K562 (cell line): ENCODE measurements around the gene ENDOG. TPM values are rescaled to one million over a fixed set of nuclear protein-coding genes. Genes with fewer than 3 reads are reported as not detected.

ENCODE experiments used
- C11orf30 ChIP-seq: fragments of 450-650 bp; IDR thresholded peaks from 2 replicates; pipeline ENCODE4 v1.6.1; 2016; ENCODE audit warnings: low read depth, mild to moderate bottlenecking
- COPS2 ChIP-seq: fragments of 450-650 bp; conservative IDR thresholded peaks from 2 replicates; pipeline ENCODE4 v1.6.1; 2016; ENCODE audit warnings: mild to moderate bottlenecking, moderate library complexity
- E2F3 ChIP-seq: fragments of 250-450 bp; sonication (Bioruptor Pico); IDR thresholded peaks from 2 replicates; pipeline ENCODE4 v1.4.0; 2020; ENCODE audit warnings: mild to moderate bottlenecking
- FOXM1 ChIP-seq, 2 experiments: fragments of 450-650 bp in 1 of 2; sonication (generic) in 1 of 2; formaldehyde crosslinking in 1 of 2; IDR thresholded peaks; 2 replicates each; pipeline versions ENCODE4 v1.6.1 to v1.9.0; 2017 to 2022; ENCODE audit warnings: low read depth in 2 of 2, mild to moderate bottlenecking in 2 of 2, missing genetic modification reagents in 1 of 2, moderate library complexity in 1 of 2
- HNRNPL ChIP-seq: fragments of 200-400 bp; formaldehyde crosslinking; IDR thresholded peaks from 2 replicates; pipeline ENCODE4 v1.6.1; 2017; ENCODE audit warnings: low read depth, mild to moderate bottlenecking, low read length
- HNRNPLL ChIP-seq: fragments of 200-400 bp; formaldehyde crosslinking; IDR thresholded peaks from 2 replicates; pipeline ENCODE4 v1.6.1; 2017; ENCODE audit warnings: low read length, low read depth, mild to moderate bottlenecking; ENCODE audit not compliant: poor library complexity, severe bottlenecking
- NCOA2 ChIP-seq, 2 experiments: fragments of 450-650 bp; IDR thresholded peaks; 2 replicates each; pipeline ENCODE4 v1.6.1; 2018; ENCODE audit warnings: mild to moderate bottlenecking in 2 of 2, moderate library complexity in 1 of 2; ENCODE audit not compliant: partially characterized antibody in 2 of 2
- POLR2G ChIP-seq: fragments of 200-400 bp; formaldehyde crosslinking; IDR thresholded peaks from 2 replicates; pipeline ENCODE4 v1.6.1; 2017; ENCODE audit warnings: low read depth, mild to moderate bottlenecking, antibody characterized with exemption, low read length, moderate library complexity
- PTTG1 ChIP-seq: fragments of 450-650 bp; IDR thresholded peaks from 2 replicates; pipeline ENCODE4 v1.6.1; 2016; ENCODE audit warnings: low read depth, mild to moderate bottlenecking, missing genetic modification characterization, missing compliant biosample characterization
- RFX1 ChIP-seq: fragments of 450-650 bp; IDR thresholded peaks from 2 replicates; pipeline ENCODE4 v1.6.1; 2016; ENCODE audit warnings: mild to moderate bottlenecking, moderate library complexity
- SAP30 ChIP-seq: fragments of 200-600 bp; sonication (generic); IDR thresholded peaks from 2 replicates; pipeline ENCODE4 v1.6.1; 2012; ENCODE audit warnings: borderline replicate concordance, low read depth, mild to moderate bottlenecking, moderate library complexity, low read length, control low read depth, inconsistent platforms; ENCODE audit not compliant: insufficient read depth, poor library complexity, severe bottlenecking
- ZNF263 ChIP-seq: sonication (generic); formaldehyde crosslinking; IDR thresholded peaks from 2 replicates; pipeline ENCODE4 v1.8.0; 2022; ENCODE audit warnings: mild to moderate bottlenecking, missing genetic modification reagents, borderline replicate concordance
- ZNF586 ChIP-seq: fragments of 450-650 bp; formaldehyde crosslinking; conservative IDR thresholded peaks from 2 replicates; pipeline ENCODE4 v1.4.0; 2020; ENCODE audit warnings: mild to moderate bottlenecking, moderate library complexity
- polyA plus RNA-seq, 8 experiments: library from polyadenylated mRNA; depleted of rRNA in 4 of 8; stranded (reverse) in 5 of 8; unstranded in 3 of 8; fragments of >200 nt; fragmentation: Nextera tagmentation in 2 of 8; fragmentation: Illumina TruSeq in 1 of 8; extraction: Ambion mirVana in 2 of 8; extraction: Trizol in 1 of 8; gene quantifications; 2 replicates each; pipeline versions ENCODE4 v1.2.1 to v1.2.3, GENCODE V29; 2011 to 2014; ENCODE audit warnings: inconsistent platforms in 1 of 8, missing spikeins in 1 of 8
- total RNA-seq, 7 experiments: library from RNA; depleted of rRNA in 6 of 7; stranded (reverse); fragments of >200 nt in 6 of 7; fragmentation: Illumina TruSeq in 2 of 7; extraction: Trizol in 2 of 7; gene quantifications; 2 replicates each; pipeline versions ENCODE4 v1.2.1 to v1.2.3, GENCODE V29; 2011 to 2021; ENCODE audit warnings: low replicate concordance in 1 of 7
- TF ChIP-seq, protein P1 (sequence below): fragments of 450-650 bp; IDR thresholded peaks from 2 replicates; pipeline ENCODE4 v1.6.1; 2016; ENCODE audit warnings: low read depth
- TF ChIP-seq, protein P2 (sequence below): sonication (generic); formaldehyde crosslinking; IDR thresholded peaks from 2 replicates; pipeline ENCODE4 v1.9.0; 2022; ENCODE audit warnings: mild to moderate bottlenecking, missing genetic modification reagents
- TF ChIP-seq, protein P3 (sequence below): fragments of 250-450 bp; sonication (Bioruptor Pico); IDR thresholded peaks from 2 replicates; pipeline ENCODE4 v1.5.0; 2021

ENDOG gene
- total and polyA plus RNA-seq, 9 of the 15 experiments (the other 6 are each of a cell fraction or from before 2014, with no cell fraction given): 1.2 to 91.0 (median 25.5) TPM

DNA sequence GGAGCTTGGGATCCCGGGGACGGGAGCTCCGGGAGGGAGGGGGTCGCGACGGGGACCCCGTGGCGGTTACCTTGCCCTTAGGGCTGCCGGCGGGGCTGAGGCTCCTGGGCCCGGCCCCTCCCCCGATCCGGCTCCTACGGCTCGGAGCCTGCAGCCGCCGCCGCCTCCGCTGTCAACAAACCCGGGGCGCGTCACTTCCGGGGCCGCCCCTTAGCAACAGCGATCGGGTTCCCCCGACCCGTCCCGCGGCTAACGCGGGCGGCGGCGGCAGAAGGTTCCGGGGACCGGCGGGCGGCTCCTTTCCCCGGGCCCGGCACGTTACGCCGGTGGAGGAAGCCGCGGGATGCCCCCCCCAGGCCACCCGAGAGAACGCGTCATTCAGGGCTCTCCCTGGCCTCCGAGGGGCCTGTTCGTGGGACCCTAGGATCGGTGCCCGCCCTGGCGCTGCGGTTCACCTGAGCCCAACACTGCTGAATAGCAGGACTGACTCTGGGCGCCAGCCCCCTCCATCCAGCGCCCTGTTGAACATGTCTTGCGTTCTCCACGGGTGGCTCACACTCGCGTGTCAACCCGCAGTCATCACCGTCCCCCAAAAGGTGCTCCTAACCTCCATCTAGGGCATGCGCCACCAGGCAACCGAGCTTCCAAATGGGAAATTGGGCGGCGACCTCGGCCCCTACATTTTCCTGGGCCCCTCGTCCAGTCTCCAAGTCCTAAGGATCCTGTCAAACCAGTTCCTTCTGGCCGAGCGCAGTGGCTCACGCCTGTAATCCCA is 46.4 kb upstream of the ENDOG start, which contains the start of gene ZER1 (continued):
- TF ChIP-seq, protein P1, sequence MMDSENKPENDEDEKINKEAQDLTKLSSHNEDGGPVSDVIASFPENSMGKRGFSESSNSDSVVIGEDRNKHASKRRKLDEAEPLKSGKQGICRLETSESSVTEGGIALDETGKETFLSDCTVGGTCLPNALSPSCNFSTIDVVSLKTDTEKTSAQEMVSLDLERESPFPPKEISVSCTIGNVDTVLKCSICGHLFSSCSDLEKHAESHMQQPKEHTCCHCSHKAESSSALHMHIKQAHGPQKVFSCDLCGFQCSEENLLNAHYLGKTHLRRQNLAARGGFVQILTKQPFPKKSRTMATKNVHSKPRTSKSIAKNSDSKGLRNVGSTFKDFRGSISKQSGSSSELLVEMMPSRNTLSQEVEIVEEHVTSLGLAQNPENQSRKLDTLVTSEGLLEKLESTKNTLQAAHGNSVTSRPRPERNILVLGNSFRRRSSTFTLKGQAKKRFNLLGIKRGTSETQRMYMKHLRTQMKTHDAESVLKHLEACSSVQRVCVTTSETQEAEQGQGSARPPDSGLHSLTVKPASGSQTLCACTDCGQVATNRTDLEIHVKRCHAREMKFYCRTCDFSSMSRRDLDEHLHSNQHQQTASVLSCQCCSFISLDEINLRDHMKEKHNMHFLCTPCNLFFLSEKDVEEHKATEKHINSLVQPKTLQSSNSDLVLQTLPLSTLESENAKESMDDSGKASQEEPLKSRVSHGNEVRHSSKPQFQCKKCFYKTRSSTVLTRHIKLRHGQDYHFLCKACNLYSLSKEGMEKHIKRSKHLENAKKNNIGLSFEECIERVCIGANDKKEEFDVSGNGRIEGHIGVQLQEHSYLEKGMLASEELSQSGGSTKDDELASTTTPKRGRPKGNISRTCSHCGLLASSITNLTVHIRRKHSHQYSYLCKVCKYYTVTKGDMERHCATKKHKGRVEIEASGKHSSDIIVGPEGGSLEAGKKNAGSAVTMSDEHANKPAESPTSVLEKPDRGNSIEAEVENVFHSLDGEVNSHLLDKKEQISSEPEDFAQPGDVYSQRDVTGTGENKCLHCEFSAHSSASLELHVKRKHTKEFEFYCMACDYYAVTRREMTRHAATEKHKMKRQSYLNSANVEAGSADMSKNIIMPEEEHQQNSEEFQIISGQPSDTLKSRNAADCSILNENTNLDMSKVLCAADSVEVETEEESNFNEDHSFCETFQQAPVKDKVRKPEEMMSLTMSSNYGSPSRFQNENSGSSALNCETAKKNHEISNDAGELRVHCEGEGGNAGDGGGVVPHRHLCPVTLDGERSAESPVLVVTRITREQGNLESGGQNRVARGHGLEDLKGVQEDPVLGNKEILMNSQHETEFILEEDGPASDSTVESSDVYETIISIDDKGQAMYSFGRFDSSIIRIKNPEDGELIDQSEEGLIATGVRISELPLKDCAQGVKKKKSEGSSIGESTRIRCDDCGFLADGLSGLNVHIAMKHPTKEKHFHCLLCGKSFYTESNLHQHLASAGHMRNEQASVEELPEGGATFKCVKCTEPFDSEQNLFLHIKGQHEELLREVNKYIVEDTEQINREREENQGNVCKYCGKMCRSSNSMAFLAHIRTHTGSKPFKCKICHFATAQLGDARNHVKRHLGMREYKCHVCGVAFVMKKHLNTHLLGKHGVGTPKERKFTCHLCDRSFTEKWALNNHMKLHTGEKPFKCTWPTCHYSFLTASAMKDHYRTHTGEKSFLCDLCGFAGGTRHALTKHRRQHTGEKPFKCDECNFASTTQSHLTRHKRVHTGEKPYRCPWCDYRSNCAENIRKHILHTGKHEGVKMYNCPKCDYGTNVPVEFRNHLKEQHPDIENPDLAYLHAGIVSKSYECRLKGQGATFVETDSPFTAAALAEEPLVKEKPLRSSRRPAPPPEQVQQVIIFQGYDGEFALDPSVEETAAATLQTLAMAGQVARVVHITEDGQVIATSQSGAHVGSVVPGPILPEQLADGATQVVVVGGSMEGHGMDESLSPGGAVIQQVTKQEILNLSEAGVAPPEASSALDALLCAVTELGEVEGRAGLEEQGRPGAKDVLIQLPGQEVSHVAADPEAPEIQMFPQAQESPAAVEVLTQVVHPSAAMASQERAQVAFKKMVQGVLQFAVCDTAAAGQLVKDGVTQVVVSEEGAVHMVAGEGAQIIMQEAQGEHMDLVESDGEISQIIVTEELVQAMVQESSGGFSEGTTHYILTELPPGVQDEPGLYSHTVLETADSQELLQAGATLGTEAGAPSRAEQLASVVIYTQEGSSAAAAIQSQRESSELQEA: no peak
- peak; percentile 59 for TF ChIP-seq SAP30
- no peak for TF ChIP-seq NCOA2 (IDR thresholded peaks at IDR 0.05; ENCODE audit: partially characterized antibody in 2 of 2)
- TF ChIP-seq FOXM1 (IDR thresholded peaks at IDR 0.05; ENCODE audit: low read depth): no peak
- peak; percentile 71 for TF ChIP-seq FOXM1 (CRISPR knock-in tag; IDR thresholded peaks at IDR 0.05; ENCODE audit: low read depth)
- TF ChIP-seq RFX1: peak; percentile 86
- TF ChIP-seq E2F3 (CRISPR knock-in tag): no peak
- no peak for TF ChIP-seq COPS2
- TF ChIP-seq POLR2G: peak; percentile 95
- TF ChIP-seq, protein P2, sequence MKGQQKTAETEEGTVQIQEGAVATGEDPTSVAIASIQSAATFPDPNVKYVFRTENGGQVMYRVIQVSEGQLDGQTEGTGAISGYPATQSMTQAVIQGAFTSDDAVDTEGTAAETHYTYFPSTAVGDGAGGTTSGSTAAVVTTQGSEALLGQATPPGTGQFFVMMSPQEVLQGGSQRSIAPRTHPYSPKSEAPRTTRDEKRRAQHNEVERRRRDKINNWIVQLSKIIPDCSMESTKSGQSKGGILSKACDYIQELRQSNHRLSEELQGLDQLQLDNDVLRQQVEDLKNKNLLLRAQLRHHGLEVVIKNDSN (CRISPR knock-in tag): peak; percentile 10; the same call in 1 of the 2 replicates
- TF ChIP-seq HNRNPLL: peak; percentile 92
- no peak for TF ChIP-seq PTTG1 (tag)
- TF ChIP-seq HNRNPL: 0 out of 2 replicates have a peak, but pooled peaks have one; percentile 29
- peak; percentile 46 for TF ChIP-seq ZNF263 (CRISPR knock-in tag)
- no peak for TF ChIP-seq ZNF586 (CRISPR knock-in tag)
- TF ChIP-seq, protein P3, sequence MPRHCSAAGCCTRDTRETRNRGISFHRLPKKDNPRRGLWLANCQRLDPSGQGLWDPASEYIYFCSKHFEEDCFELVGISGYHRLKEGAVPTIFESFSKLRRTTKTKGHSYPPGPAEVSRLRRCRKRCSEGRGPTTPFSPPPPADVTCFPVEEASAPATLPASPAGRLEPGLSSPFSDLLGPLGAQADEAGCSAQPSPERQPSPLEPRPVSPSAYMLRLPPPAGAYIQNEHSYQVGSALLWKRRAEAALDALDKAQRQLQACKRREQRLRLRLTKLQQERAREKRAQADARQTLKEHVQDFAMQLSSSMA: 0 out of 2 replicates have a peak, but pooled peaks have one; percentile 57
- TF ChIP-seq C11orf30: peak; percentile 87
